Esophagus muscularis mucosa (tissue), 3 donors: ENCODE data around the gene PLCD1.

ENCODE experiments used
- CTCF ChIP-seq, 3 experiments: fragments of 200-600 bp in 2 of 3; fragments of 450-650 bp in 1 of 3; sonication (generic) in 2 of 3; IDR thresholded peaks; one replicate each; pipeline ENCODE4 v1.5.1; 2017 to 2019; ENCODE audit warnings: antibody characterized with exemption in 3 of 3, mild to moderate bottlenecking in 2 of 3, moderate library complexity in 1 of 3
- POLR2A ChIP-seq: fragments of 450-650 bp; IDR thresholded peaks from one replicate; pipeline ENCODE4 v1.6.1; 2017; ENCODE audit warnings: antibody characterized with exemption, moderate library complexity, mild to moderate bottlenecking, low read depth

- TF ChIP-seq POLR2A, result no peak
- TF ChIP-seq CTCF (IDR thresholded peaks at IDR 0.05), result no peak
These were observed 1.7 kb downstream of the PLCD1 start for GRCh38 chr3:38027466-38028465.
